Sigmoid colon (tissue), 4 donors: ENCODE results near the gene POLDIP2.

Experiments used
- POLR2AphosphoS5 ChIP-seq, 4 donors: sonication (generic); formaldehyde crosslinking; IDR thresholded peaks; one replicate each; pipeline ENCODE4 v1.6.1; 2017; ENCODE audit warnings: antibody characterized with exemption in 4 of 4
- TF ChIP-seq, protein P1 (sequence below), 4 experiments: fragments of 450-650 bp in 3 of 4; fragments of 200-600 bp in 1 of 4; IDR thresholded peaks; one replicate each; pipeline ENCODE4 v1.5.1; 2016 to 2019; ENCODE audit warnings: antibody characterized with exemption in 4 of 4, mild to moderate bottlenecking in 3 of 4, moderate library complexity in 2 of 4

DNA sequence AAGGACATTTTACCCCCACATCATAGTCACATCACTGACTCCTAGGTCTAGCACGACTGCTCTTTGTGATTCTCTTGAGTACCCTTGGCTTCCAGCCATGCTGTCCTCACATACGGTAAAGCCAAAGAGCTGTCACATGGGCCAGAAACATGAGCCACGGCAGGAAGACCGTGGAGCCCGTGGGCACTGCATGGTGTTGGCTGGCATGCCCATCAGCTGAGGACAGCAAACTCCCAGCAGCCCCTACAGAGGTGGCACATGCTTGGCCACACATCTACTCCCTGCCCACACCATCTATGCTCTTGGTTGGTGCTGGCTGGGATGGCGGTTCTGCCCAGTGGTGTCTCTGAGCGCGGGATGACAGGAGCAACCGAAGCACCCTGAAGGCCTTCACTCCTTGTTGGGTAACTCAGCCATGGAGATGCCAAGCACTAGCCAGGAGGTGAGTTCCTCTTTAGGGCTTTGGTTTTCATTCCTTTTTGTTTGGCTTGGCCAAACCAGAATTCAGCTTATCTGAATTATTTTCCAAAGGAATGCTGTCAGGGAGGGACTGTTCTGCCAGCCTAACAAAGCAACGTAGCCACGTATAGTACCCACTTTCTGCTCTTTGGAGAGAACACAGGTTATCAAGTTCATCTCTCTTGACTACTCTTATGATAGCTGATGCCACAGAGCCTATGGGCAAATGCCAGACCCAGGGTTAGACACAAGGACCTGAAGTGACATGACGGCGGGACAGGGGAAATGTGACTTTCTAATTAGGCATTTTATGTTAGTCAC, 11.7 kb downstream of the POLDIP2 start:
- TF ChIP-seq, protein P1, sequence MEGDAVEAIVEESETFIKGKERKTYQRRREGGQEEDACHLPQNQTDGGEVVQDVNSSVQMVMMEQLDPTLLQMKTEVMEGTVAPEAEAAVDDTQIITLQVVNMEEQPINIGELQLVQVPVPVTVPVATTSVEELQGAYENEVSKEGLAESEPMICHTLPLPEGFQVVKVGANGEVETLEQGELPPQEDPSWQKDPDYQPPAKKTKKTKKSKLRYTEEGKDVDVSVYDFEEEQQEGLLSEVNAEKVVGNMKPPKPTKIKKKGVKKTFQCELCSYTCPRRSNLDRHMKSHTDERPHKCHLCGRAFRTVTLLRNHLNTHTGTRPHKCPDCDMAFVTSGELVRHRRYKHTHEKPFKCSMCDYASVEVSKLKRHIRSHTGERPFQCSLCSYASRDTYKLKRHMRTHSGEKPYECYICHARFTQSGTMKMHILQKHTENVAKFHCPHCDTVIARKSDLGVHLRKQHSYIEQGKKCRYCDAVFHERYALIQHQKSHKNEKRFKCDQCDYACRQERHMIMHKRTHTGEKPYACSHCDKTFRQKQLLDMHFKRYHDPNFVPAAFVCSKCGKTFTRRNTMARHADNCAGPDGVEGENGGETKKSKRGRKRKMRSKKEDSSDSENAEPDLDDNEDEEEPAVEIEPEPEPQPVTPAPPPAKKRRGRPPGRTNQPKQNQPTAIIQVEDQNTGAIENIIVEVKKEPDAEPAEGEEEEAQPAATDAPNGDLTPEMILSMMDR (IDR thresholded peaks at IDR 0.05) = no peak
- no peak for TF ChIP-seq POLR2AphosphoS5 (IDR thresholded peaks at IDR 0.05)
